RPMI7951 (cell line): ENCODE data around the gene ADCK1. TPM values are rescaled to one million over a fixed set of nuclear protein-coding genes. Genes with fewer than 3 reads are reported as not detected.
"Not testable (repeated sequence)": the region's sequence is repeated elsewhere in the genome, so short reads cannot be mapped to it uniquely, and the experiment has no call there.

Experiments
- DNase-seq: peaks from one replicate; pipeline ENCODE4 v3.0.0-alpha.2; 2012; ENCODE audit warnings: low read depth
- total RNA-seq: library from RNA; depleted of rRNA; stranded (reverse); fragments of >200 nt; shearing (Covaris generic); gene quantifications from 2 replicates; pipeline ENCODE4 v1.2.3, GENCODE V29; 2014

Gene ADCK1
- total RNA-seq, 1 experiment from 2014 or later: 2.3 TPM

- no peak for DNase-seq
Observed at GRCh38 chr14:77902811-77903210, 102.9 kb downstream of the ADCK1 start.

DNA sequence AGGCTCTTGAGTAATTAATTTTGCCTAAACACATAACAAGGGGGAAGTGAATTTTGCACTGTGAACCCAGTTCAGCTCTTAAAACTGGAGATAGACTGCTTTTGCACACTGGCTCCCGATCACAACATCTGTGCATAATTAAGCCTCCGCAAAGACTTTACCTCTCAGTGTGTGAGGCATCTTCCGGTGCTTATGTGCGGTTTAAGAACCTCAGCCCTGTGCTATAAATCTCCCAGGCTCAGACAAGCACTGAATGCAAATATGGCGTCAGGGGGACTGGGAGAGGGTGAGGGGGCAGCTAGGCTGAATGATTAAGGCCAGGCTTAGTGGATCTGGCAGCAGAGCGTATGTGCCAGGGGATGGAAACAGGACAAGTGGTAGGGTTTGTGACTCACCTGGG lies 103.3 kb downstream of the ADCK1 start:
- no peak for DNase-seq

GRCh38 chr14:77903937-77904617 lies 104.2 kb downstream of the ADCK1 start:
- DNase-seq: no peak

DNA sequence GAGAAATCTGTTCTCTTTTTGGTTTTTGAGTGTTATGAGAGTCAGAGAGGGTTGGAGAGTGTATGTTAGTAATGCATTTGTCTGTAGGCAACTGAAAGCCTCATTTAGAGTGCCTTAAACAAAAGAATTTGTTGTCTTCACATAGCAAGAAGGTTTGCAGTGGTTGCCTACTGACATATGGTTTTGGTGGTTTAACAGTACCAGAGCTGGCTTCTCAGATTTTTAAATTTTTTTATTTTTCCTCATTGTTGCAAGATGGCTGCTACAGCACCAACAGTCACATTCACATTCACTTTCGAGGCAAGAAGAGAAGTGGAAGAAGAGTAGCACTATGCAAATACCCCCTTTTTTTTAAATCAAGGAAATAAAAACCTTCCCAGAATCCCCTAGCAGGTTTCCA lies 106.5 kb downstream of the ADCK1 start:
- no peak for DNase-seq

DNA sequence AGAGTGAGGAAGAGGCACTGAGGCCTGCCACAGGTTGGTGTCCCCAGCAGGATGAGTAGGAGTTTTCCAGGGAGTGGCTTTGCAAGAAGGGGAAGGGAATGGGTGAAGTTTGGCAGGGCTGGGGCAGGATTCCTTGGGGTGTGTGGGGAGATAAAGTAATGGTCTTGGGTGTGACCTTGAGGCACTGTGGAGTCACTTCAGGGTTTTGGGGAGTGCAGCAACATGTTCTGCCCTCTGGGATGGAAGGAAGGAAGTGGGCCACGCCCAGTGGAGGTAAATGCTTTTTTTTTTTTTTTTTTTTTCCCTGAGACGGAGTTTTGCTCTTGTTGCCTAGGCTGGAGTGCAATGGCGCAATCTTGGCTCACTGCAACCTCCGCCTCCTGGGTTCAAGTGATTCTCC lies 108.9 kb downstream of the ADCK1 start:
- DNase-seq: no peak

DNA sequence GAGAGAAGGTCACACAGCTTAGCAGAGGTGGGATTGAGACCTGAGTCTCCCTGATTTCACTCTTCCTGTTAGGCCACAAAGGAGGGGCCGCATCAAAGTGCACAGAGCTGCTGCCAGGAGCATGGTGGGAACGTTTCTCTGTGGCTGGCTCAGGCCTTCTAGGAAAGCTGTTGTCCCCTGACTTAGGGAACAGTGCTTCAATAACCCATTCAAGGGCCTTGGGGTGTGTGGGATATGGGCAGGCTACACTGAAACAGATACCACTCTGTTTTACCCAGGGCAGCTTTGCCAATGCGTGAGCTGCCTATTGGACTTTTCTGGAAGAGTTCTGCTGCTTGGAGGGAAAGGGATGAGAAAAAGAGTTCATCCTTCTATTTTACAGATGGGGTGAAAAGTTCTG lies 110.0 kb downstream of the ADCK1 start:
- DNase-seq: no peak

DNA sequence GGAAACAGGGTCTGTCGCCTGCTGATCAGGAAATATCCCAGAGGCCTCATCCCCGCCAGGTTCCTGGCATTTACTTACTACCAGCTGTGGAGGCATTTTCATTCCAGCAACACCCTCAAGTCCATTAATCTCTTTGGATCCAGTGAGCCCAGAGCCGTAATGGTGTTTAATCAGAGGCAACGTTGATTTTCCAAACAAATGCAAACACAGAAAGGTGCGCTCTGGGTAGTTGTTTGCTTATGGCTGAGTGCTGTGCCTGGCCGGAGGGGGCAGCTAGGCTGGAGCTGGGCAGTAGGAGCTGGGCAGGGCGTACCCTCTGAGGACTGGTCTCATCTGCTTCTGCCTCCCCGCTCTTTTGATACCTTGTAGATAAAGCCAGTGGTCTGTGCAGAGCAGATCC lies 110.6 kb downstream of the ADCK1 start:
- DNase-seq: no peak

GRCh38 chr14:77911356-77911755 lies 111.4 kb downstream of the ADCK1 start:
- DNase-seq: no peak

- no peak for DNase-seq
Observed at GRCh38 chr14:77912754-77913556, 113.0 kb downstream of the ADCK1 start.

- no peak for DNase-seq
Observed at GRCh38 chr14:77914073-77914721, 114.3 kb downstream of the ADCK1 start.

DNA sequence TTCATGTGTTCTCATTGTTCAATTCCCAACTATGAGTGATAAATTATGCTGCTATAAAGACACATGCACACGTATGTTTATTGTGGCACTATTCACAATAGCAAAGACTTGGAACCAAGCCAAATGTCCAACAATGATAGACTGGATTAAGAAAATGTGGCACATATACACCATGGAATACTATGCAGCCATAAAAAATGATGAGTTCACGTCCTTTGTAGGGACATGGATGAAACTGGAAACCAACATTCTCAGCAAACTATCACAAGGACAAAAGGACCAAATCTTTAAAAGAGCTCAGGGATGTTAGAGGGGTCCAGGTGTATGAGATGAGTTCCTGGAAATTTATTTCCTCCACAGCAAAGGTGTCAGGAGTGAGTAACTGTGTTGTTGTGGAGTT lies 115.5 kb downstream of the ADCK1 start:
- not testable (repeated sequence) for DNase-seq

DNA sequence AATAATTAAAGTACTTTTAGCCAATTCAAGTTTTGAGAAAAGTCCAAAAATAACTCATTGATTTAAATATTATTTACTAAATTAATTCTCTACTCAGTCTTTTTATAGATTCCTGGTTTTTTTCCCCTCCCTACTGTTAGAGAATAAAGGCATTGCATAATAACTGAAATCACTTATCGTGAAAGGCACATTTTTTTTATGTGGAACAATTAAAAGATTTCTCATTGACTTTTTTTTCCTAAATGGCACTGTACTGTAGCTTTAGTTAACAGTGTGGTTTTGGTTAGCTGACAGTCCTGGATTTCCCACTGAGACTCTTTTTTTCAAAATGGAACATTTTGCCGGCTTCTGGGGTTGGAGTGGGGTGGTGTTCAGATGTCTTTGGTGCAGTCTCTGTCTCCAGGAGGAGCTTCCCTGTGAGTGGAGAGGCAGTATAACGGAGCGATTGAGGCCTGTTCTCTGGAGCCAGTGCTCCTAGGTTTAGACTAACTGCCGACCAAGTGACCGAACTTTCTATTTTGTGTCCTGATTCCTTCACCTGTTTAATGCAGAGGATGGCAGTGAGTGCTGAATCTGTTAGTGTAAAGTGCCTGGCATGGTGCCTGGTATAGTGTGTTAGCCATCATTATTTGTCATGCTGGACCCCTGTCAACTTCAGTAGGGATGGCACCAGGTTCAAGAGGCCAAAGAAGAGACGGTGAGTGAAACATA lies 117.7 kb downstream of the ADCK1 start:
- DNase-seq: no peak

DNA sequence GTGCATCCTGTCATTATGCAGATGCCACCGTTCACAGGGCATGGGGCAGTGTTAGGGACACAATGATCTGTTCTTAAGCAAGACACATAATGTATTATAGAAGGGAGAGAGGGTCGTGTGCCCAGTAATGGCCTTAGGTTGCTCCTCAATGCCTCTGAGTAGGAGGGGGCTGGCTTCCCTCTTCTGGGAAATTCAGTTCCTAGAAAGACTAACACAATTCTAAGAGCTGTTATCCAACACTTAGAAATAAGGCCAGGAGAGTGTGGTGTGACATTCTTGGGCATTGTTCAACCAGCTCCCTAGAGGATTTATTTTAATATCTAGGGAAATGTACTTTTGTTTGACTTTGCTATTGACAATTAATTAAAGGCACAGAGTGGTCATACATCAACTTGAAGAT lies 118.5 kb downstream of the ADCK1 start:
- no peak for DNase-seq

- no peak for DNase-seq
Observed at GRCh38 chr14:77920312-77920711, 120.4 kb downstream of the ADCK1 start.

GRCh38 chr14:77921818-77922217 lies 121.9 kb downstream of the ADCK1 start:
- no peak for DNase-seq

GRCh38 chr14:77923131-77923936 lies 123.4 kb downstream of the ADCK1 start:
- no peak for DNase-seq

DNA sequence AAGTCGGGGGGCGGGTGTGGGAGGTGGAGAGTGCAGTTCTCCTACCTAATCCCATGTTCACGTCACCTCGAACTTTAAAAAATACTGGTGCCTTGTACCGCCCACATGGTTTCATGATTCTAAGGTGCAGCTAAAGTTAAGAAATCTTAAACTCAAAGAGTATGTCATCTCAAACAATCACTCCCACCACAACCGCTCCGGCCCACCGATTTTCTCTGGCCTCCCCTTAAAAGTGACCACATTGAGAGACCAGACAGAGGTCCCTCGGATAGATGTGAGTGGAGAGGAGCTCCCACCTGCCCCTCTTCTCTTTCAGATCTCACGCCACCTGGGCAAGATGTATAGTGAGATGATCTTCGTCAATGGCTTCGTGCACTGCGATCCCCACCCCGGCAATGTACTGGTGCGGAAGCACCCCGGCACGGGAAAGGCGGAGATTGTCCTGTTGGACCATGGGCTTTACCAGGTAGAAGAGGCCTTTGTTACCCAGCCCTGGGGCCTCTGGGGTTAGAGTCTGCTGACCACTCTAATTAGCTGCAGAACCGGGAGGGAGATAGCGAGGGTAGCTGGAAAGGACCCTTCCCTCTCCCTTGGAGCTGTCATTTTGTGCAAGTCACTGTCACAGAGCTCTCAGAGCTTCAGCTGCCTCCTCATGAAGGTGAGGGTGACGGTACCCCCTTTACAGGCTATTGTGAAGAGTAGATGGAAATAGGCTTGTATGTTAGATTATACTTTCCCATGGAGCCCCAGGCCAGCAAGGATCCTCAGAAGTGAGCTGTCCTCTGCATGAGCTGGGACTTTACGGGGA lies 124.4 kb downstream of the ADCK1 start:
- no peak for DNase-seq

- DNase-seq: no peak
Observed at GRCh38 chr14:77926942-77927341, 127.0 kb downstream of the ADCK1 start.

GRCh38 chr14:77931441-77931840 lies 131.5 kb downstream of the ADCK1 start:
- no peak for DNase-seq

DNA sequence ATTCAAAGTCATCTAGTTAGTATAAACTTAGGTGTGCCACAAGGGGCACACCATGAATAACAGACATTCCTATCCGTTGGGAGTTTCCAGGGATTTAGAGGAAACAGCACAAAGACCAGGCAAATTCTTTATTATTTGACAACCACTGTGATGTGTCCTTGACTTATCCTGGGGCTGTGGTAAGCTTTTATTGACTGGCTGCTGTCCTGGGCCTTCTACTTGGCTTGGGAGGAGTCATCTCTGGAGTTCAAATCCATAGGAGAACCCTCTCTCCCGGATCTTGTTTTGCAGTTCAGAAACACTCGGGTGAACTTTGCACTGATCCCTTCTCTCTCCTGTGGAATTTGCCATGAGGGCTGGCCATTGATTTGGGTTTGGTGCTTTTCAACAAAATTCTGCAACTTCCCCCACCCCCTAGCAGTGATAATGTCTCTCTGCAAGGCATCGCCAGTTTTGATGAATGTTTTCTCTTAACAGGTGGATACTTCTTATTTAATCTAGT lies 136.3 kb downstream of the ADCK1 start:
- DNase-seq: no peak
